Activated CD4-positive, alpha-beta T cell treated with anti-CD3 and anti-CD28 coated beads, Interleukin-2, amount 10 ng/mL, durations not matched to agents 7 days and 5 days (primary cell): ENCODE data around the gene RHOXF1. TPM values are rescaled to one million over a fixed set of nuclear protein-coding genes. Genes with fewer than 3 reads are reported as not detected.
"Not testable (repeated sequence)": the region's sequence is repeated elsewhere in the genome, so short reads cannot be mapped to it uniquely, and the experiment has no call there.

Source experiments
- CTCF ChIA-PET: fragments of 350-600 bp; sonication (Branson Sonifier 250); formaldehyde crosslinking; loops from one replicate; lab custom pipeline; 2021; ENCODE audit warnings: antibody characterized with exemption; lab: Charles Lee
- POLR2A ChIA-PET: fragments of 350-600 bp; sonication (Branson Sonifier 250); formaldehyde crosslinking; loops from one replicate; lab custom pipeline; 2021; ENCODE audit warnings: antibody characterized with exemption; lab: Charles Lee
- DNase-seq: peaks from one replicate; pipeline ENCODE4 v3.0.0-alpha.2; 2020
- H3K27ac Mint-ChIP-seq: one replicate; pipeline ENCODE4 v1.8.0; 2021; ENCODE audit warnings: mild to moderate bottlenecking, moderate library complexity, mixed read lengths
- H3K27me3 Mint-ChIP-seq: one replicate; pipeline ENCODE4 v1.8.0; 2021; ENCODE audit warnings: mixed read lengths
- H3K36me3 Mint-ChIP-seq: one replicate; pipeline ENCODE4 v1.8.0; 2021; ENCODE audit warnings: low read depth, mixed read lengths
- H3K4me1 Mint-ChIP-seq: one replicate; pipeline ENCODE4 v1.8.0; 2021; ENCODE audit warnings: mixed read lengths
- H3K4me3 Mint-ChIP-seq: one replicate; pipeline ENCODE4 v1.8.0; 2021; ENCODE audit warnings: mild to moderate bottlenecking, moderate library complexity, mixed read lengths
- H3K9me3 Mint-ChIP-seq: one replicate; pipeline ENCODE4 v1.8.0; 2021; ENCODE audit warnings: mixed read lengths
- total RNA-seq, 2 experiments: library from RNA; stranded (reverse); gene quantifications; one replicate each; pipeline ENCODE4 v1.2.3, GENCODE V29; 2021

RHOXF1 gene
- total RNA-seq, 2 experiments from 2014 or later: not detected

DNA sequence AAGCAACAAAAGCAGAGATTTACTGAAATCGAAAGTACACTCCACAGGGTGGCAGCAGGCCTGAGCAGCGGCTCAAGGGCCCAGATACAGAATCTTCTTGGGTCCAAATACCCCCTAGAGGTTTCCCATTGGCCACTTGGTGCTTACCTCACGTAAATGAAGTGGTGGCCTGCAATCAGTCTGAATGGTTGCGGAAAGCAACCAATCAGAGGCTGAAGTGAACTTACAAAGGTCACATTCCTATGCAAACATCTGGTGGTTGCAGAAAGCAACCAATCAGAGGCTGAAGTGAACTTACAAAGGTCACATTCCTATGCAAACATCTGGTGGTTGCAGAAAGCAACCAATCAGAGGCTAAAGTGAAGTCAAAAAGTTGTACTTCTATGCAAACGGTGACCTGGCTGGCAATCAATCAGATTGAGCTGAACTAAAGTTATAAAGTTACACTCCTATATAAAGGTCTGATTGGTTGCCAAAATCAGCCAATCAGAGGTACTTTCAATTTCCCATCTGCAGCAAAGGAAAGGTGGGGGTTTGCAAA is 12.7 kb upstream of the RHOXF1 start:
- H3K27me3 Mint-ChIP-seq, H3K27ac Mint-ChIP-seq, DNase-seq, H3K36me3 Mint-ChIP-seq, POLR2A ChIA-PET, CTCF ChIA-PET, H3K4me3 Mint-ChIP-seq, H3K9me3 Mint-ChIP-seq, H3K4me1 Mint-ChIP-seq: not testable (repeated sequence)

DNA sequence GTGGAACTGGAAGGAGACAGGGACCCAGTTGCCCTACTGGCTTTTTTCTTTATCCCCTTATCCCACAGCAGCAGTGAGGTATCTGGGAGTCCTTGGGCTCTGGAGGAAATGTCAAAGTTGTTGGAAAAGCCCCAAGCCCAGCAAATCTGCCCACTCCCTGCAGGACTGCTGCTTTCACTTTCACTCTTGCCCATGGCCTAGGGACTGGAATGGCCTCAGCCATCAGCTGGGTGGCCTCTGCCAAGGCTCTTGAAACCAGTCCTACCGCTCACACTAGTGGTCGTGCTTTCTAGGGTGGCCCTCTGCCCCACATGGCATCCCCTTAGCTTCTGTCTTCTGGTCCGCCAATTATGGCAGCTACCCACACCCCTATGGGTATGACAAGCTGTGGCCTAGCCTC is 9.7 kb upstream of the RHOXF1 start:
- POLR2A ChIA-PET: no interaction called here
- Mint-ChIP-seq H3K27ac (peak overlapping the region; percentile 36), H3K9me3 (no peaks in the 10 kb centered on the region), H3K4me3 (no peak overlapping the region), H3K27me3 (no peaks in the 10 kb centered on the region), H3K36me3 (no peaks in the 10 kb centered on the region), H3K4me1 (no peaks in the 10 kb centered on the region)
- DNase-seq: no peak
- CTCF ChIA-PET: interaction anchor here (1.4 kb wide), 1 partner anchor 15 kb away, joined by 4 read pairs; no protein-coding TSS in a partner anchor

DNA sequence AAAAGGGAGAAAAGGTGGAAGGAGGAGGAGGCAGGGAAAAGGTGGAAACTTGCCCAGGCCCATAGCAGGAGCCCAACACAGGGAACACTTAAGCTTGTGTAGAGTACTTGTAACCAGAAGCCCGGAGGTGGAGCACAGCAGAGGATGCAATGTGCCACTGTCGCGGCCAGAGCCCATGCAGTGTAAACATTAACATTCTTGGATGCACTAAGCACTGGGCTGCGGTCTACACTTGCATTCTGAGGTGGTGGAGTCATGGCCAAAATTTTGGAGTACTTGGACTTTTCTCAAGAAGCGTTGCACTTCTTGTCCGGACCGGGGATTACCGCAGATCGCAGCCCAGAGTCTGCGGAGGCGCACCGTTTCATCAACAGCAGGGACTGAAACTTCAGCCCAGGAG is 4.5 kb upstream of the RHOXF1 start:
- H3K27me3 Mint-ChIP-seq: no peaks in the 10 kb centered on the region
- H3K9me3 Mint-ChIP-seq: no peaks in the 10 kb centered on the region
- H3K36me3 Mint-ChIP-seq: no peaks in the 10 kb centered on the region
- CTCF ChIA-PET: no interaction called here
- H3K4me1 Mint-ChIP-seq: no peaks in the 10 kb centered on the region
- H3K27ac Mint-ChIP-seq: no peak overlapping the region
- H3K4me3 Mint-ChIP-seq: no peak overlapping the region
- DNase-seq: no peak
- POLR2A ChIA-PET: no interaction called here

DNA sequence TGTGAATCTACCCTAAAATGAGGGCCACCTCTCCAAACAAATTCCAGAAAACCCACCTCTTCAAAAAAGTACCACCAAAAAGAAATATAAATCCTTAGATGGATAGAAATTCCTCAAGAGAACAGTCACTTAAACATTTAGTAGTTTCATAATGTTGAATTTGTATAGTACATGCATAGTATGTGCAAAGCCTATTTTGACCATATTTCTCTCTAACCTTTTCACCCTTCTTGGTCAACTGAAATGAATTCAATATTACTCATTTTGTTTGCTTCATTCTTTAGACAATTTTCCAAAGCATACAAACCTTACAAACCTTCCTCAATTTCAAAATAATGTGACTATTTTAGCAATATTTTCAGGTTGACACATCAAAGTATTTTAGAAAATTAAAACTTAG is 4.1 kb downstream of the RHOXF1 start:
- ChIA-PET CTCF (interaction anchor here (1.5 kb wide), 1 partner anchor 14 kb away, joined by 4 read pairs; no protein-coding TSS in a partner anchor), POLR2A (no interaction called here)
- DNase-seq: no peak
- H3K36me3 Mint-ChIP-seq: no peaks in the 10 kb centered on the region
- no peaks in the 10 kb centered on the region for H3K27me3 Mint-ChIP-seq
- H3K4me1 Mint-ChIP-seq: no peaks in the 10 kb centered on the region
- H3K4me3 Mint-ChIP-seq: no peak overlapping the region
- H3K27ac Mint-ChIP-seq: no peak overlapping the region
- H3K9me3 Mint-ChIP-seq: no peaks in the 10 kb centered on the region

DNA sequence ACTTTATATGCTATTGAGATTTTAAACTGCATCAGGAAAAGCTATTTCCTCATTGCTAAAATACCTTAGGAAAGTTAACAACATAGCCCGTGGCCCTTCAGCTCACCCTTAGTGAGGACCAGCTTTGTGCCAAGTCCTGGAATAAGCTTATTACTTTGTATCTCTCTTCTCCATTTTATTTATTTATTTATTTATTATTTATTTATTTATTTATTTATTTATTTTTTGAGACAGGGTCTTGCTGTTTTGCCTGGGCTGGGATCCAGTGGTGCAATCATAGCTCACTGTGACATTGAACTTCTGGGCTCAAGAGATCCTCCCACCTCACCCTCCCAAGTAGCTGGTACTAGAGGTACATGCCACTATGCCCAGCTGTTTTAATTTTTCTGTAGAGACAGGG is 6.3 kb downstream of the RHOXF1 start:
- no peak for DNase-seq
- H3K27me3 Mint-ChIP-seq: no peaks in the 10 kb centered on the region
- no peaks in the 10 kb centered on the region for H3K36me3 Mint-ChIP-seq
- H3K9me3 Mint-ChIP-seq: no peaks in the 10 kb centered on the region
- no peaks in the 10 kb centered on the region for H3K4me1 Mint-ChIP-seq
- H3K4me3 Mint-ChIP-seq: no peak overlapping the region
- H3K27ac Mint-ChIP-seq: no peak overlapping the region
- POLR2A ChIA-PET: no interaction called here
- CTCF ChIA-PET: no interaction called here

DNA sequence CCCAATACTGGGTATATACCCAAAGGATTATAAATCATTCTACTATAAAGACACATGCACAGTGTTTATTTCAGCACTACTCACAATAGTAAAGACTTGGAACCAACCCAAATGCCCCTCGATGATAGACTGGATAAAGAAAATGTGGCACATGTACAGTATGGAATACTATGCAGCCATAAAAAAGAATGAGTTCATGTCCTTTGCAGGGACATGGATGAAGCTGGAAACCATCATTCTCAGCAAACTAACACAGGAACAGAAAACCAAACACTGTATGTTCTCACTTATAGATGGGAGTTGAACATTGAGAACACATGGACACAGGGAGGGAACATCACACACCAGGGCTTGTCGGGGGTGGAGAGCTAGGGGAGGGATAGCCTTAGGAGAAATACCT is 11.0 kb downstream of the RHOXF1 start:
- H3K36me3 Mint-ChIP-seq, H3K4me3 Mint-ChIP-seq, CTCF ChIA-PET, H3K27me3 Mint-ChIP-seq, H3K4me1 Mint-ChIP-seq, H3K27ac Mint-ChIP-seq, DNase-seq, POLR2A ChIA-PET, H3K9me3 Mint-ChIP-seq: not testable (repeated sequence)

DNA sequence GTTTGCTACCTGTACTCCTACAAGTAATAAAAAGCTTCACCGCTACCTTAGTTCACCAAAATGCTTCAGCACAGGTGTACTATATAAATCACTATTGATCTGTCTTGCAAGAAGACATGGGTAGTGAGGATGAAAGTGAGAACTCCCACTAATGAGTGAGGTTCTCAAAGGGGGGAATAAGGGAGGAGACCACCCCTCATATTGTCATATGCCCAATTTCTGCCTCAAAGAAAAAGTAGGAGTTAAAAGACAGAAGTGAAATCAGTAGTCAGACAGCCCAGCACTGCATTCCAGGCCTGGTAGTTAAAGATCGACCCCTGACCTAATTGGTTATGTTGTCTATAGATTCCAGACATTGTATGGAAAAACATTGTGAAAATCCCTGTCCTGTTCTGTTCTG is 14.7 kb downstream of the RHOXF1 start:
- POLR2A ChIA-PET, DNase-seq, H3K4me3 Mint-ChIP-seq, H3K27me3 Mint-ChIP-seq, H3K36me3 Mint-ChIP-seq, H3K9me3 Mint-ChIP-seq, H3K4me1 Mint-ChIP-seq, H3K27ac Mint-ChIP-seq: not testable (repeated sequence)
- CTCF ChIA-PET: interaction anchor here (0.8 kb wide), 1 partner anchor 30 kb away, joined by 3 read pairs; no protein-coding TSS in a partner anchor

DNA sequence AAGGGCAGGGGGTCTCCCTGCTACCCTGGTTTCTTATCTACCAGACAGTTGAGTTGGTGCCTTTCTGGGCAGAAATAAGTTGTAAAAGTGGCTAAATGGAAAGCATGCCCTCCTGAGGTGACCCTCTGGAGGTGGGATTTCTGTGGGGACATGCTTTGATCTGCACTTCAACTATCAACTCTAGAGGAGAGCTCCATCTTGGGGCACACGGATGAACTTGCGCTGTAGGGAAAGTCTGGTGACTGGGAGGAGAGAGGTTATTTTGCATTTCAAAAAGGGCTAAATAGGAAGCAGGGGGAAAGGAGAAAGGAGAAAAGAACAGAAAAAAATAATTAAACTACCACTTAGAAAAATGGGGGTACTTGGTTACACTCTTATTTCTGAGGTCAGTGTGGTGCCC is 25.5 kb downstream of the RHOXF1 start:
- Mint-ChIP-seq H3K4me1 (no peaks in the 10 kb centered on the region), H3K36me3 (no peaks in the 10 kb centered on the region), H3K27me3 (no peaks in the 10 kb centered on the region), H3K27ac (no peak overlapping the region), H3K9me3 (no peaks in the 10 kb centered on the region), H3K4me3 (no peak overlapping the region)
- ChIA-PET POLR2A (no interaction called here), CTCF (no interaction called here)
- no peak for DNase-seq

DNA sequence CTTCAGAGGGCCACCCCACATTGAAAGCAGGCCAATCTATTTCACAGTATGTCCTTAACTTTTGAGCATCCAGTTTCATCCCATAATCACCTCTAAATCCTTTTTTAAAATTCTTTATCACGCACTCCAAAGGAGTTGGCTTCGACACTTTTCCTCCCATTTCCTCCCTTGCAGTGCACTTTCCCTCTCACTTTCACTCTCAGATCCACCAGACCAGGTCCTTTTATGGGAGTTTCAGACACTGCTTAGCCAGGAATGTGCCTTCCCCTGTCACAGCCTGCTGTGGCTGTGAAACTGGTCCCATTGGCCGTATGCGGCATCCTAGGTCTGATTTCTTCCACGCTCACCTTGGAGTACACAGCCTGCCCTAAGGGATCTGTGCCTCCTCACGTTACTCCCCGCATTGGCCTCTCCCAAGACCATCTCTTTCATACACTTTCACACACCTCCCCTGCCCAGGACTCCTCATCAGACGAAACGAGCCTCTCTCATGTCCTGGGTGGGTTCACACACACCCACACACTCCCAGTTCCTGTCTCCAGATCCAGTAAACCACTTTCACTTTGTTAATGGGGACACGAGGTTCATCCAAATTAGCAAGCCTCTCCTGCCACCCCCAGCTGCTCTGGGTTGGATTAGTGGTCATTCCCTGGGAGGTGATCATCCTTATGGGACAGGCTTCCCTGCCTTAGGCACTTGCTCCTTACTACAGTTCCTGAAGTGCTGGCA is 28.3 kb downstream of the RHOXF1 start:
- Mint-ChIP-seq H3K27me3 (no peaks in the 10 kb centered on the region), H3K9me3 (no peaks in the 10 kb centered on the region), H3K4me1 (no peaks in the 10 kb centered on the region), H3K27ac (no peak overlapping the region), H3K36me3 (no peaks in the 10 kb centered on the region), H3K4me3 (no peak overlapping the region)
- CTCF ChIA-PET: no interaction called here
- POLR2A ChIA-PET: no interaction called here
- DNase-seq: no peak

DNA sequence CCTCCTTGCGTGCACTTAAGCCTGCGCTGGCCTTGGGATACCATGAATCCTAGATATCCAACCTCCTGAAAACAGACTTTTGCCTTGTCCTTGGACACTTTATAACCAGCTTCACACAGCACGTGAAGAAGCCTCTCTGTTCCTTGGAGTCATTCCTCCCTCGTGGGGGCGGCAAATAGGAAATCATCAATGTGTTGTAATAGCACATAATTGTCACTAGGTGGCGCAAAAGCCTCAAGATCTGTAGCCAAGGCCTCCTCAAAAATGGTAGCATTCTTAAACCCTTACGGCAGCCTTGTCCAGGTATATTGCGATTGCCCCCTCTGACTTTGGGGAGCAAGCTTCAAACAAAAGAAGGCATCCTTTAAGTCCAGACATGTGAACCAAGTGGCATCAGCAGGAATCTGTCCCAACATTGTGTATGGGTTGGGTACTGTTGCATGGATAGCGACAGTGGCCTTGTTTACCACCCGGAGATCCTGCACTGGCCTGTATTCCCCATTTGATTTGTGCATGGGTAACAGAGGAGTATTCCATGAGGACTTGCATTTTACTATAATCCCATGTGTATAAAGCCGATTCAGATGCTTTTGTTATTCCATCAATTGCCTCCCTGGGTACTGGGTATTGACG is 30.0 kb downstream of the RHOXF1 start:
- H3K9me3 Mint-ChIP-seq, H3K4me1 Mint-ChIP-seq, H3K4me3 Mint-ChIP-seq, POLR2A ChIA-PET, H3K27ac Mint-ChIP-seq, CTCF ChIA-PET, H3K27me3 Mint-ChIP-seq, DNase-seq, H3K36me3 Mint-ChIP-seq: not testable (repeated sequence)

DNA sequence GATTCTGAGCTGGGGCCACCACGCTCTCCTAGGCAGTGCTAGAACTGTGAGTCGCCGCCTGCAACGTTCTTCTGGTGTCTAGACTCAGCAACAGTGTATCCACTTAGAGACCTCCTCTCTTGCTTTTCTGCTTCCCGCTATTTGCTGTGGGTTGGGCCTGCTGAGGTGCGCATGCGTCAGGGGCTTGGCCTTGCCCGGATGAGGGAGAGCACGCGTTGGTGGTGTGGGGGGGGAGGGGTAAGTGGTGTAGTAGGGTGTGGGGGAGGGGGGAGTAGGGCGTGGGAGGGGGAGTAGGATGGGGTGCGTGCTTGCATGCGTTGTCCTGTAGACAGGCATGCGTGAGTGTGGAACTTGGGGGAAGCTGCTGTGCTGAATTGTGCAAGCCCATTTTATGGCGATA is 38.1 kb downstream of the RHOXF1 start, which contains the start of gene RHOXF2B:
RHOXF2B (minus strand) TSS at position 101 of the 400 bp plus-strand sequence. CDS start 138 bp downstream, outside the sequence.
- H3K27me3 Mint-ChIP-seq, H3K36me3 Mint-ChIP-seq, CTCF ChIA-PET: not testable (repeated sequence)

DNA sequence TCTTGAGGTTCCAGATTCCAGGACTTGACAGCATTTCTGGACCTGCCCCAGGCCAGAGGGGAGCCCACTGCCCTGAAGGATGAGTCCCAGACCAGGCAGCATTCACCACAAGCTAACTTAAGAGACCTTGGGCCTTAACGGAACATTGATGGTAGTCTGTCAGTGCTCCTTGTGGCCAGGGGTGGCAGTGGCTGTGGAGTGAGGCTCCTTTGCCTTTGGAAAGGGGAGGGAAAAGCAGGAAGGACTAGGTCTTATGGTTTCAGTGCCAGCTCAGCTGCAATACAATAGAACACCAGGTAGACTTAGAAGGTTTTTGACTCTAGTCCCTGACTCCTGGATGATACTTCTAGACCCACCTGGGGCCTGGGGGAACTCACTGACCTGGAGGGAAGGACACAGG is 49.5 kb downstream of the RHOXF1 start:
- CTCF ChIA-PET, H3K27me3 Mint-ChIP-seq, H3K27ac Mint-ChIP-seq, DNase-seq, H3K4me3 Mint-ChIP-seq, H3K36me3 Mint-ChIP-seq, H3K4me1 Mint-ChIP-seq, H3K9me3 Mint-ChIP-seq, POLR2A ChIA-PET: not testable (repeated sequence)

More for the DNA sequence above, 38.1 kb downstream of the RHOXF1 start, which contains the start of gene RHOXF2B:
- DNase-seq, POLR2A ChIA-PET, H3K4me1 Mint-ChIP-seq, H3K4me3 Mint-ChIP-seq, H3K9me3 Mint-ChIP-seq, H3K27ac Mint-ChIP-seq: not testable (repeated sequence)
